Prostate gland (tissue), 2 donors: Measurements from ENCODE around the gene FXYD1. TPM values are rescaled to one million over a fixed set of nuclear protein-coding genes. Genes with fewer than 3 reads are reported as not detected.

Experiments
- DNase-seq: peaks from one replicate; pipeline ENCODE4 v3.0.0-alpha.2; 2019; ENCODE audit warnings: low spot score
- H3K27ac ChIP-seq, 2 donors: fragments of 200-600 bp; sonication (generic); 2 replicates each; pipeline ENCODE4 v1.5.1; 2017 to 2019
- H3K27me3 ChIP-seq: fragments of 200-600 bp; sonication (generic); replicated peaks from 2 replicates; pipeline ENCODE4 v1.5.1; 2019; ENCODE audit not compliant: insufficient read depth
- H3K36me3 ChIP-seq, 2 donors: fragments of 200-600 bp; sonication (generic); 1 replicate in 1 of 2; 2 replicates in 1 of 2; pipeline versions ENCODE4 v1.5.1 to v1.8.1; 2017 to 2019
- H3K4me1 ChIP-seq: fragments of 200-600 bp; sonication (generic); replicated peaks from 2 replicates; pipeline ENCODE4 v1.5.1; 2019
- H3K4me3 ChIP-seq, 2 donors: fragments of 200-600 bp; sonication (generic); 2 replicates each; pipeline ENCODE4 v1.5.1; 2017 to 2019
- H3K9me3 ChIP-seq: fragments of 200-600 bp; sonication (generic); 2 replicates; pipeline ENCODE4 v1.5.1; 2017
- CTCF ChIP-seq, 4 experiments: fragments of 200-600 bp in 2 of 4; fragments of 450-650 bp in 2 of 4; sonication (generic) in 2 of 4; IDR thresholded peaks; 1 replicate in 3 of 4; 2 replicates in 1 of 4; pipeline ENCODE4 v1.5.1; 2016 to 2019; ENCODE audit warnings: antibody characterized with exemption in 4 of 4, mild to moderate bottlenecking in 2 of 4, moderate library complexity in 2 of 4
- POLR2A ChIP-seq: fragments of 450-650 bp; IDR thresholded peaks from one replicate; pipeline ENCODE4 v1.6.1; 2016; ENCODE audit warnings: antibody characterized with exemption, mild to moderate bottlenecking
- POLR2AphosphoS5 ChIP-seq: sonication (generic); formaldehyde crosslinking; IDR thresholded peaks from one replicate; pipeline ENCODE4 v1.6.1; 2017; ENCODE audit warnings: antibody characterized with exemption
- WGBS: methylation state at CpG from one replicate; pipeline ENCODE4 v1.1.5; 2018; 5-methylcytosine and 5-hydroxymethylcytosine counted together
- intact Hi-C: fragments of 100-400 bp; cut with DNase I; formaldehyde crosslinking; loops from one replicate; pipeline ENCODE4 v1.14.2; 2022
- total RNA-seq, 2 donors: library from RNA; depleted of rRNA; stranded (reverse); fragments of >200 nt; gene quantifications; one replicate each; pipeline ENCODE4 v1.1.0, GENCODE V29; 2016

Gene FXYD1
- total RNA-seq, 2 donors from 2014 or later: 15.9 to 30.6 TPM

- intact Hi-C loops: no loop called here
- WGBS: 77% methylated on average over 5 of the region's 5 CpGs
- DNase-seq: no peak
- no peak for TF ChIP-seq POLR2AphosphoS5
- TF ChIP-seq POLR2A: no peak
- no peak for TF ChIP-seq CTCF (IDR thresholded peaks at IDR 0.05)
- H3K4me1 ChIP-seq: no peaks in the 10 kb centered on the region
- H3K27me3 ChIP-seq: no peaks in the 10 kb centered on the region
- H3K27ac ChIP-seq: no peak overlapping the region
- no peaks in the 10 kb centered on the region for H3K36me3 ChIP-seq
- no peaks in the 10 kb centered on the region for H3K9me3 ChIP-seq
- no peak overlapping the region for H3K4me3 ChIP-seq
Measured at GRCh38 chr19:35165200-35166058, 26.8 kb downstream of the FXYD1 start.

GRCh38 chr19:35166100-35167063, 27.8 kb downstream of the FXYD1 start:
- Histone ChIP-seq H3K27me3 (no peaks in the 10 kb centered on the region), H3K9me3 (no peaks in the 10 kb centered on the region), H3K4me1 (no peaks in the 10 kb centered on the region), H3K36me3 (no peaks in the 10 kb centered on the region), H3K27ac (no peak overlapping the region), H3K4me3 (no peak overlapping the region)
- intact Hi-C loops: no loop called here
- TF ChIP-seq POLR2A (no peak), POLR2AphosphoS5 (no peak), CTCF (IDR thresholded peaks at IDR 0.05) (no peak)
- no peak for DNase-seq
- 97% methylated on average over 7 of the region's 7 CpGs for WGBS

GRCh38 chr19:35167251-35168119, 28.9 kb downstream of the FXYD1 start:
- H3K9me3 ChIP-seq: no peaks in the 10 kb centered on the region
- WGBS: 55% methylated on average over 5 of the region's 5 CpGs
- TF ChIP-seq CTCF (IDR thresholded peaks at IDR 0.05) (no peak), POLR2AphosphoS5 (no peak), POLR2A (no peak)
- H3K4me3 ChIP-seq: no peak overlapping the region
- H3K27me3 ChIP-seq: no peaks in the 10 kb centered on the region
- no peak for DNase-seq
- H3K27ac ChIP-seq: no peak overlapping the region
- H3K36me3 ChIP-seq: no peaks in the 10 kb centered on the region
- no peaks in the 10 kb centered on the region for H3K4me1 ChIP-seq
- intact Hi-C loops: no loop called here

- no peaks in the 10 kb centered on the region for H3K4me1 ChIP-seq
- H3K27ac ChIP-seq: no peak overlapping the region
- no peaks in the 10 kb centered on the region for H3K36me3 ChIP-seq
- intact Hi-C loops: no loop called here
- DNase-seq: no peak
- 55% methylated on average over 3 of the region's 3 CpGs for WGBS
- TF ChIP-seq POLR2A (no peak), CTCF (IDR thresholded peaks at IDR 0.05) (peak in 1 of 4 experiments; percentile 36), POLR2AphosphoS5 (no peak)
- H3K9me3 ChIP-seq: no peaks in the 10 kb centered on the region
- no peak overlapping the region for H3K4me3 ChIP-seq
- H3K27me3 ChIP-seq: no peaks in the 10 kb centered on the region
Measured at GRCh38 chr19:35168196-35168595, 29.6 kb downstream of the FXYD1 start.
